ENCODE measurements around the gene LIM2. TPM values are rescaled to one million over a fixed set of nuclear protein-coding genes. Genes with fewer than 3 reads are reported as not detected.
"Not testable (repeated sequence)": the region's sequence is repeated elsewhere in the genome, so short reads cannot be mapped to it uniquely, and the experiment has no call there.

Gene LIM2
- not detected in 2 replicates for total RNA-seq

GRCh38 chr19:51387924-51388389, at the start of gene LIM2:
Gene LIM2, minus strand, starts transcription at chr19:51387974. Its CDS starts 531 bp downstream, at chr19:51387443.
- DNase-seq (ENCODE audit: low read depth), result no peak

GRCh38 chr19:51434456-51434855, 46.7 kb upstream of the LIM2 start:
- DNase-seq (ENCODE audit: low read depth), result no peak

GRCh38 chr19:51433043-51433442, 45.3 kb upstream of the LIM2 start:
- DNase-seq (ENCODE audit: low read depth), result no peak

DNA sequence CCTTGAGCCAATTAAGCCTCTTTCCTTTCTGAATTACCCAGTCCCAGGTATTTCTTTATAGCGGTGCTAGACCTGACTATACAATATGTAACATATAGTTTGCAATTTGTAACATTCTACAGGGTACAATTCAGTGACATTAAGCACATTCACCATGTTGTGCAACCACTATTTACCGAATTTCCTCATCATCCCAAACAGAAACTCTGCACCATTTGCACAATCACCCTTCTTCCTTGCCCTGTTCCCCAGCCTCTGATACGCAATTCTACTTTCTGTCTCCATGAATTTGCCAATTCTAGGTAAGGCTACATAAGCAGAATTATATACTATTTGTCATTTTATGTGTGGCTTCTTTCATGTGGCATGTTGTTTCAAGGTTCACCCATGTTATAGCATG, 43.4 kb upstream of the LIM2 start:
- DNase-seq (ENCODE audit: low read depth), result no peak

DNA sequence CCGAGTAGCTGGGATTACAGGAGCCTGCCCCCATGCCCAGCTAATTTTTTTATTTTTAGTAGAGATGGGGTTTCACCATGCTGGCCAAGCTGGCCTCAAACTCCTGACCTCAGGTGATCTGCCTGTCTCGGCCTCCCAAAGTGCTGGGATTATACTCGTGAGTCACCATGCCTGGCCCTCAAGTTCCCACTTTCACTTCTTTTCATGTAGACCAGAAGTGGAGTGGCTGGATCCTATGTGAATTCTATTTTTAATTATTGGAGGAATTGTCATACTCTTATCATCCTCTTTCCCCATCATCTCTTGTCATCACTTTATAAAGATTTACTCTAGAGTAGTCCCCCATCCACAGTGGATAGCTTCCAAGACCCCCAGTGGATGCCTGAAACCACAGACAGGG, 42.4 kb upstream of the LIM2 start:
- no peak for DNase-seq (ENCODE audit: low read depth)

DNA sequence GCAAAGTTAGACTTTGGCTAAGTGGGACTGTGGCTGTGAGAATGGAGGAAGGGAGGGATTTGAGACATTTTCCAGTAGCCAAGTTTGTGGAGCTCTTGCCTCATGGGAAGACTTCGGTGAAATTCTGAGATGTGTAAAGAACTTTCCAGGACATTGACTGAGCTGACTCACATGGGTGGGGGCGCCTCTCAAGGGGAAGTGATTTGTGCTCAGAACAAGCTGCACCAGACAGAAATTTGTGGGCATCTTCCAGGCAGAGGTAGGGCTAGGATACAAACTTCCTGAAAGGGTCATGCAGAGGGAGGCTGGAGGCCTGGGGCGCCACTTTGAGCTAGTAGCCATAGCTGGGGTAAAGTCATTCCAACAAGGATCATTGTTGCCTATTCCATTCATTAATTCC, 39.4 kb upstream of the LIM2 start:
- DNase-seq (ENCODE audit: low read depth), result no peak

- peak; percentile 21 for DNase-seq (ENCODE audit: low read depth)
Observed at GRCh38 chr19:51422053-51422448, 34.3 kb upstream of the LIM2 start.

DNA sequence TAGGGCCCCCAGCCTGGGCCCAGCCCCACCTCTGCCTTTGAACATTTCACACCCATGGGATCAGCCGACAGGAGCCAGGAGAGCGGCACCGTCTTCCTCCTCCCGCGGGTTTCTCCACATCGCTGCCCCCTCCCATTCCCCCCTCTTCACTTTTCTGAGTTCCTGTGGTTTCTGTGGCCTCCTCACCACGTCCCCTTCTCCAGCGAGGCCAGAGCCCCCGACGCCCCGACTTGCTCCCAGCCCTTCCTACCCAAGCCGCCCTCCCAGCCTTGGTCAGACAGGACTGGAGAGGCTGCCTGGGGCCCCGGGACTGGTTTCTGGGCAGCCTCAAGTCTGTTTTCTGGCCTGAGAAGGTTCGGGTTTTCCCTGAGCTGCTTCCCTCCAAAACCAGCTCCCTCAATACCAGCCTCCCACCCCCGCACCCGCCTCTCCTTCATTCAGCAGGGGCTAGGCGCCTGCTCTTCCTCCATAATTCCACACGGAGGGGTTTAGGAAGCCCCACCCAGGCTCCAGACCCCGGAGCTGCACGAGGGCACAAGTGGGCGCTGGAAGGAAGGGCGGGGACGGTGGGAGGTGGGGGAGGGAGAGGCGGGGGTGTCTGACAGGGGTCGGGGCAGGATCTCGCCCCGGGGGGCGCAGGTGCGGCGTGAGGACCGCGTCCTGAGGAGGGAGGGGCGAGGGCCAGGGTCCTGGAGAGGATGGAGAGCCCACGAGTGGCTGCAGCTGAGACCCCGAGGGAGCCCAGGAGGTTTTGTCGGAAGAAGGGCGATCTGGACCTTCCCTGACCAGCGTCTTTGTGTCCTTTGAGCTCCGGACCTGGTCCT, 33.7 kb upstream of the LIM2 start:
- DNase-seq (ENCODE audit: low read depth), result no peak

- DNase-seq (ENCODE audit: low read depth), result not testable (repeated sequence)
Observed at GRCh38 chr19:51420511-51420910, 32.7 kb upstream of the LIM2 start.

GRCh38 chr19:51418707-51419106, 30.9 kb upstream of the LIM2 start:
- no peak for DNase-seq (ENCODE audit: low read depth)

DNA sequence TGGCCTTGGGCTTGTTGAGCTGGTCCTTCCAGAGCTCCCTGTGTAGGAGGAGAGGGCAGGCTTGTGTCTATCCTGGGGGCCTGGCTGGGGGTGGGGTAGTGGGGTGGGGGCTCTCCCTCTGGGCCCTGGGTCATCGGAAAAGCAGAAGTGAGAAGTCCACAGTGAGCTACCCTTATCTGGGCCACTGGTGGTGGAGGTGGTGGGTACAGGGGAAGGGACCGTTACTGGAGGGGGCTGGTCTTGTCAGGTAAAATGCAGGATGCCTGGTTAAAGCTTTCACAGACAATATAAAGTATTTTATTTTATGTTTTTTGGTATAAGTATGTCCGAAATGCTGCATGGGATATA, 30.0 kb upstream of the LIM2 start:
- no peak for DNase-seq (ENCODE audit: low read depth)

GRCh38 chr19:51417107-51417809, 29.5 kb upstream of the LIM2 start, which contains the start of gene SIGLEC10:
Gene SIGLEC10, minus strand, starts transcription at chr19:51417642. Its CDS starts 61 bp downstream, at chr19:51417581.
- DNase-seq (ENCODE audit: low read depth), result no peak

GRCh38 chr19:51416422-51416821, 28.6 kb upstream of the LIM2 start:
- not testable (repeated sequence) for DNase-seq (ENCODE audit: low read depth)

- no peak for DNase-seq (ENCODE audit: low read depth)
Observed at GRCh38 chr19:51415187-51415586, 27.4 kb upstream of the LIM2 start.

DNA sequence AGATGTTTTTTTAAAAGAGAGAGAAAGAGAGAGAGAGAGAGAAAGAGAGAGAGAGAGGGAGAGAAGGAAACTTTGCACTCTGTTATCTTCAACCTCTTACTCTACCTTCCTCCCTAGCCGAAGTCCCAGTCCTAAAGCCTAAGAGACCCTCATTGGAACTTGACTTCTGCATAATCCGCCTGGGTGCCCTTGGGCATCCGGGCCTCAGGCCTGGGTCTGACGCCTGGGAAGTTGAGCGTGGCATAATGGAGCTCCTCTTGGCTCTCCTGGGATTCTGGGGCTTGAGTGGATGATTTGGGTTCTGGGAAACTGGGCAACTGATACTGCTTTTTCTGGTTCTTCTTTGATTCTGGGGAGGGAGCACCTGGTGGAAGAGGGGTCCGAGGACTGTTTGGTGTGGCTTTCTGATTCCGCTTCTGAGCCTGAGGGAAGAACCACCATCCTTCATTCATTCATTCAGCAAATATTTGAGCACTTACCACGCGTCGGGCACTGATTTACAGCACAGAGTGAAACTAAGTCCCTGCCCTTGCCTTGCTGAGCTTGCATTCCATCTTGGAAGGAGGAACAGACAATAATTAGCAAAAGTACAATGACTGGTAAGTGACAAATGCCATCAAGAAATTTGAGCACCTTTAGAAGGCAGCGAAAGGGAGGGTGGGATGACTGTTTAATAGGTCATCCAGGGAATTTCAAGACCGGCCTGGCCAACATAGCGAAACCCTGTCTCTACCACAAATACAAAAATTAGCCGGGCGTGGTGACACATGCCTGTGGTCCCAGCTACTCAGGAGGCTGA, 23.4 kb upstream of the LIM2 start:
- DNase-seq (ENCODE audit: low read depth), result no peak

- peak; percentile 11 for DNase-seq (ENCODE audit: low read depth)
Observed at GRCh38 chr19:51407511-51408131, 19.8 kb upstream of the LIM2 start.

DNA sequence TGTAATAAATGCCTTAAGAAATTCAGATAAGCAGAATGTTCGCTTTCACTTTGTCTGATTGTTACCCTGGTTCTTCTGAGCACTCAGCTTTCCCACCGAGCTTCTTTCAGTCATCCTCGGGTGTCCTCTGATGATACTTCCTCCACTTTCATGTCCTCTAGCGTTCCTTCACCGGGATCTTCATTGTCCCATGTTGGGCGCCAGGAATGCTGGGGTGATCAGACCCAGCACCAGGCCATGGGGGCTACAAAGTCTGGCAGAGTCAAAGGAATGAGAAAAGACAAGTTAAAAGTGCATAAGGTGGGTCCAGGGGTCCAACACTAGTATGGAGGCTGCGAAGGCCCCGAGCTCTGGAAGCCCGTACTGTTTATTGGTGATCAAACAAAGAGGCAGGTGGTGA, 14.3 kb upstream of the LIM2 start:
- DNase-seq (ENCODE audit: low read depth), result no peak

DNA sequence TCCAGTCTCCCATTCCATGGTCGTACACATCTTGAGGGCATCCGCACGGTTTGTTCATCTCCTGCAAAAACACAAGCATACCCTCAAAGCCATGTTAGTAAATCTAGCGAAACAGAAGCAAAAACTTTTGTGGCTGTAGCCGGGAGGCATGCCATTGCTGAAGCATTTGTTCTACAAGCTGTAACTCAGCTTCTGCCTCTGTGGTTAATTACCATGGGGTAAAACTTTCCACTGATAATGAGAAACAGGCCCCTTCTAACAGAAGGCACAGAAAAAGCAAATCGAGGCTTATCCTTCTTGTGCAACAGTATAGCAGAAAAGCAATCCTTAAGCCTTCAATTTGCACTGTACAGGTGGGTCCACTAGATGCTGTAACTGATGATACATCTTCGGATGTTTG, 12.2 kb upstream of the LIM2 start:
- not testable (repeated sequence) for DNase-seq (ENCODE audit: low read depth)

- DNase-seq (ENCODE audit: low read depth), result no peak
Observed at GRCh38 chr19:51399231-51399630, 11.5 kb upstream of the LIM2 start.

GRCh38 chr19:51398096-51398704, 10.4 kb upstream of the LIM2 start:
- DNase-seq (ENCODE audit: low read depth), result peak; percentile 31

- not testable (repeated sequence) for DNase-seq (ENCODE audit: low read depth)
Observed at GRCh38 chr19:51397453-51397852, 9.7 kb upstream of the LIM2 start.

Data from renal cortical epithelial cell (primary cell).